D341Med (cell line): ENCODE data around the gene GDF11.
"Not testable (repeated sequence)": the region's sequence is repeated elsewhere in the genome, so short reads cannot be mapped to it uniquely, and the experiment has no call there.

Source experiments
- DNase-seq: peaks from one replicate; pipeline ENCODE4 v3.0.0; 2012; ENCODE audit warnings: low spot score

Gene GDF11

GRCh38 chr12:55741931-55742680 is 816 bp upstream of the GDF11 start:
- DNase-seq, result no peak

- DNase-seq, result peak; percentile 72
Measured at GRCh38 chr12:55743406-55744339, 751 bp downstream of the GDF11 start.

DNA sequence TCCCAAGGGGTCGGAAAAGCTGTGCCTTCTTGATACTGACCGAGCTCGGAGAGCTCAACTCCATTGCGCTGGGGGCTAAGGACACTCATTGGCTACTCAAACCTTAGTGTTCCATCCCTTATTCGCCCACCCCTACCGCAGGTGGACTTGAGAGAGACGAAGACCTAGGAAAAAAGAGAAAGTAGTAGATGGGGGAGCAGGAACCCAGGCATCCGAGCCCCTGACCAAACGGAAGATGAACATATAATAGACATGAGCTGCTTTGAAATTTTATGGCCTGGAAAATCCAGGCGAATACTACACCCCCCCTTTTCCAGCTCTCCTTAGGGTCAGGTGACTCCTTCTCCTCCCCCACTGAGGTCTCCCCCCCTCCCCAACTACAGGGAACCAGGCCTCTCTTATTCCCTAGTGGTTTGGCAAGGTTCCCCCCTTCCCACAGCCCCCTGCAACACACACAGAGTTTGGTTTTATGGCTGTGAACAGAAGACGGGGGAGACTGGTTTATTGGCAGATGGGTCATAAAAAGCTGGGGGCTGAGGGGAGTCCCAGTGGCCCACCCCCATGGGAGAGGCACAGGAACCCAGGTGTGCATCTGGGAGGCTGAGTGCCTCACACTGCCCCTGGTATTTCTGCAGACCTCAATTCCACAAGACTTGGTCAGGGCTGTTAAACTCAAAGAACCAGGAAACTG is 1.6 kb downstream of the GDF11 start:
- no peak for DNase-seq

DNA sequence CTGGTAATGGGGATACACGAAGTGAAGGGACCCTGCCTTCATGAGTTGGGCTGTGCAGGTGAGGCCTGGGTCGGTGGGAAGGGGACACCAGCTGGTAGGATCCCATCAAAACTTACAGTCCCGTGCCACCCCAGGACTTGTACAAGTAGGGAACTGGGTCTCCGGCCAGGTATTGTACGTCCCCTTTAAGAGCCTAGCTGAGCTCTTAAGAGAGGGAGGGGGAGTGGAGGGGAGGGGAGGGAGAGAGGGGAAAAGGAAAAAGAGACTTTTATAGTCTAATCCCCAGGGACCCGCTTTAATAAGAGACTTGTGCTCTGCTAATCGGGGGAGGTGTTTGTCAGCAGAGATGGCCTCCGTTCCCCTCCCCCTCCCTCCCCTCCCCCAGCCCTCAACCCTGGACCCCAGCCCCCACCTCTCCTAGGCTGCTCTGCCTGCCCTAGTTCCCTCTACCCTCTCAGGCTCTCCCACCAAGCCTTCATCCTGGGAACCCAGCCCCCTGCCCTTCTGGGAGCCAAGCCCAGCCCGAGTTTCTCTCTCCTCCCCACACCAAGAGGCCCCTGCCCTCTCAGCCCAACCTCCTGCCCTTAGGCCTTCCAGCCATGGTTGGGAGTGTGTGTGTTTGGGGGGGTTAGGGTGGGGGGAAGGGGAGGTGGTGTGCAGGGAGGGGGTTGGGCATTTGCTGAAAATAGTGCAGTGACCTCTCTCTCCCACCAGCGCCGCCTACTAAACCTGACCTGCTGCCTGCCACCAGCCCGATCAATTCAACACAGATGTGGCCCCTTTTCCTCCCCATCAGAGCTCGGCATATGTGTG is 2.6 kb downstream of the GDF11 start:
- DNase-seq, result peak; percentile 77

- DNase-seq, result no peak
Measured at GRCh38 chr12:55746174-55746912, 3.4 kb downstream of the GDF11 start.

GRCh38 chr12:55746913-55747231 is 4.0 kb downstream of the GDF11 start:
- no peak for DNase-seq

- DNase-seq, result no peak
Measured at GRCh38 chr12:55748230-55748993, 5.5 kb downstream of the GDF11 start.

DNA sequence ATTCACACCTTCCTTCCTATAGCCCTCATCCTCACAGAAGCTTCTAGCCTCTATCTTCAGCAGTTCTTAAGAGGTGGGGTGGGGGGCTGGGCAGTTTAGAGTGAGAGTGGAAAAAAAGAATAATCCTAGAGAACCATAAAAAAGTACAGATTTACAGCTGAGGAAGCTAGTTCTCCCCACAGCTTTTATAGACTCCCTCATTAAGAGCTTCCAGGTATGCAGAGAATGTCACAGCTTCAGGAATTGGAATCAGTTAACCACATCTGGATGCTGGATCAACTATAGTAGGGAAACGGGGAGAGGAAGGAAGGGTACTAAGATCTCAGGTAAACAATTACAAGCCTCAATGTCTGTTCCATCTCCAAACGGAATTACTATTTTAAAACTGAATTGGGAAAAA is 12.3 kb downstream of the GDF11 start:
- DNase-seq, result no peak

DNA sequence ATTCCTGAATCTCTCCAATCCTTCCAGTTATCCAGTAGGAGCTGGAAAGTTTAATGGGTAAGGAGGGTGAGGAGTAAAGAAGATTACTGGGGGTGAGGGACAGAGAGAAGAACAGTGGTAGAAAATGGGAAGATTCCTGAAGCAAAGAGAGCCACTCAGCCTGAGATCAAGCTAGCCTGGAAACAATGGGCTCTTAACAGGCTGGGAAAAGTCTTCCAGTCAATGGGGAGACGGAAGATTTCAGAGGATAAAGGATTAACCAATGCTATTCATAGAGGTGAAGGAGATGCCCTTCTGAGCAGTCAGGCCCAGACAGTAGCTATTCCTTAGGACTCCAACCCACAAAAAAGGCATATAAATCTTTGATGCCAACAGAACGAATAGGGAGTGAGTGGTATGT is 14.8 kb downstream of the GDF11 start:
- DNase-seq, result peak; percentile 41

GRCh38 chr12:55758575-55758974 is 15.7 kb downstream of the GDF11 start:
- not testable (repeated sequence) for DNase-seq

DNA sequence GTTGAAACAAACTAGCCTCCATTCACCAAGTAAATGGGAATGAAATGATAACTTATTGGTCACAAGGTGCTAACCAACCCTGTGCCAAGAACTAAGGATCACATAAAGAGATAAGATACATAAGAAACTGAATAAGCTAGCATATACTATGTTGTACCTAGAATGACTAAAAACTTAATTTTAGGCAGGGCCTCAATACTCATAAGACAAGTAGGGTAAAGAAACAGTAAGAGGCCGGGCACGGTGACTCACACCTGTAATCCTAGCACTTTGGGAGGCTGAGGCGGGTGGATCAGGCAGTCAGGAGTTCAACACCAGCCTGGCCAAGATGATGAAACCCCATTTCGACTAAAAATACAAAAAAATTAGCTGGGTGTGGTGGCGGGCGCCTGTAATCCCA is 17.7 kb downstream of the GDF11 start:
- no peak for DNase-seq

- no peak for DNase-seq
Measured at GRCh38 chr12:55762646-55763045, 19.7 kb downstream of the GDF11 start.

GRCh38 chr12:55765736-55766290 is 22.9 kb downstream of the GDF11 start:
- DNase-seq, result no peak

DNA sequence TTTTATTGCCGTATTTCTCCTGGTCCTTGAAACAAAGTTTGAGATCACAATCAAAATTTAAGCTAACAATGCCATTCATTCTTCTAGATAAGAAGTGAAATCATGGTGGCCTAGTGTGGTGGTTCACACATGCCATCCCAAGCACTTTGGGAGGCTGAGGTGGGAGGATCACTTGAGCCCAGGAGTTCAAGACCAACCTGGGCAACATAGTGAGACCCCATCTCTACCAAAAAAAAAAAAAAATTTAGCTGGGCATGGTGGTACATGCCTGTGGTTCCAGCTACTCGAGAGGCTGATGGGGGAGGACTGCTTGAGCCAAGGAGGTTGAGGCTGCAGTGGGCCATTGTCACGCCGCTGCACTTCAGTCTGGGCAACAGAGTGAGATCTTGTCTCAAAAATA is 24.2 kb downstream of the GDF11 start:
- DNase-seq, result no peak

GRCh38 chr12:55771736-55772135 is 28.8 kb downstream of the GDF11 start:
- DNase-seq, result no peak

DNA sequence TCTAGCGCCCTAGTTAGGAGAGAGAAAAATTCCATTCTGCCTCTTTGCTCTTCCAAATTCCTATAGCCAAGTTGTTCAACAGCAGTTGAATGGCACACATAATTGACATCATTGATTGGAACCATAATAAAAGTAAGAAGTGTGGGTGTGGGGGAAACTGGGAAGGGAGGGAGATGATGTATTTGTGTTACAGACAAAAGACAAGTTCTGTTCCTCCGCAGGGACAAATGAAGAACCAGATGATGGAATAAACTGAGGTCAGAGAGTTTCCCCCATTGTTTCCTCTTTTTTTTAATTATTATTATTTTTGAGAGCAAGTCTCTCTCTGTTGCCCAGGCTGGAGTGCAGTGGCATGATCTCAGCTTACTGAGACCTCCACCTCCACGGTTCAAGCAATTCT is 34.9 kb downstream of the GDF11 start:
- DNase-seq, result no peak

DNA sequence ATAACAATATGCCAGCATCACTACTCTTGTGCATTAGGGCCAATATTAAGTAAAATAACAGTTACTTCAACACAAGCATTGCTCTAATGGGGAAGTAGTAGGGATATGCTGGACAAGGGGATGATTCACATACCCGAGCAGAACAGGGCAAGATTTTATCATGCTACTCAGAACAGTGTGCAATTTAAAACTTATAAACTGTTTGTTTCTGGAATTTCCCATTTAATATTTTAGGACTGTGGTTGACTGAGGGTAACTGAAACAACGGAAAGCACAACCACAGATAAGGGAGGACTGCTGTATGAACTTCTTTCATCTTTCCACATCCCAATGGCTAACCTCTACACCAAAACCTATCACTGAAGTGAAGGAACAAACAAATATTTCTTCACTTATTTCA is 37.8 kb downstream of the GDF11 start:
- DNase-seq, result no peak

GRCh38 chr12:55788546-55788945 is 45.6 kb downstream of the GDF11 start:
- no peak for DNase-seq

DNA sequence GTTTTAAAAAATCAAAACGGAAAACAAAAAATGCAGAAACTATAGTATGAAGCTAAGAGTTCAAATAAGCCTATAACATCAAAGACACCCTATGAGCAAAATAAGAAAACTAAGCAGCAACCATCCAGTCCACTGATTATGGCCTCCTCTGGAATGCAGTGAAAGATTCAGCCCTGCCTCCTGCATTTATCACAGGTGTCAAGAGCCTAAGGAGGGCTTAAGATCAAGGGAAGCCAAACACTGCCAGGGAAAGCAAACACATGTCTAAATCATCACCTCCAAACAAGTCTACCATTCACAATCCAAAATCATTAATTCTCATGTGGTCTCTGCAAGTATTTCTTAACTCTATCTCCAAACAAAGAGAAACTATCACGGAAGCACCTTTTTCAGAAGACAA is 46.2 kb downstream of the GDF11 start:
- DNase-seq, result no peak

DNA sequence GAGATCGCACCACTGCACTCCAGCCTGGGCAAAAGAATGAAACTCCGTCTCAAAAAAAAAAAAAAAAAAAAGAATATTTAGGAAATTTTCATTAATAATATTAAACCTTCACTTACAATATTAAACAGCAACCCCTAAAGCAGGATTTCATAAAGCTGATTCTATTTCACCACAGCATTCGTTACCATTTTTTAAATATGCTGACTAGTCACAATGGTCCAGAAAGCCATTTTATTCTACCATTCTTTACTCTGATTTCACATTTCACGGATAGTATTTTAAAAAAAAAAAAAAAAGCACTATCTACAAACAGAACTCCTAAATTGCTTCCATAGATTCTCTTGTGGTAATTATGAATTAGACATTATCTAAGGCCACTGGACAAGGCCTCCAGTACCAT is 47.0 kb downstream of the GDF11 start:
- DNase-seq, result no peak
